HG03097 (cell line): ENCODE results near the gene GRXCR1.

Experiments
- ATAC-seq: cut with Tn5 transposase; IDR thresholded peaks from one replicate; pipeline ENCODE4 v1.9.1; 2021; ENCODE audit not compliant: unreplicated experiment, low FRiP score

Gene GRXCR1

DNA sequence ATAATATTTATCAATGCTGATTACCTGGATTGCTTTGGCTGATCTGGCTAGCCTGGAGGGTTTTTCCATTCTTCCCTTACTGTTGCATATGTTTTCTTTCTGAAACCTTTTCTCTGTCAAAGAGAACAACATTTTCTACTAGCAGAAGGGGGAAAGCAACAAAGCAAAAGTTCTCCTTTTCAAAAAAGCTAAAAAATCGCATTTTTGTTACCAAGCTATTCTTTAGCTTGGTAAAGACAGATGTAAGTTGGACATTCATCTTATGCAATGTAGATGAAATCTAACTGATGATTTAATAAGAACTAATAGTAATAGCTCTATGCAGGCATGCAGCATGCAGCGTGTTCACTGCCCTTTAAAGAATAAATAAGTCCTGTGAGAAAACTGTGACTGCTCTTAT, at the start of gene GRXCR1:
Gene GRXCR1, plus strand, starts transcription at position 301 of the 400 bp plus-strand sequence. CDS start 554 bp downstream, outside the sequence.
- ATAC-seq, result no peak

DNA sequence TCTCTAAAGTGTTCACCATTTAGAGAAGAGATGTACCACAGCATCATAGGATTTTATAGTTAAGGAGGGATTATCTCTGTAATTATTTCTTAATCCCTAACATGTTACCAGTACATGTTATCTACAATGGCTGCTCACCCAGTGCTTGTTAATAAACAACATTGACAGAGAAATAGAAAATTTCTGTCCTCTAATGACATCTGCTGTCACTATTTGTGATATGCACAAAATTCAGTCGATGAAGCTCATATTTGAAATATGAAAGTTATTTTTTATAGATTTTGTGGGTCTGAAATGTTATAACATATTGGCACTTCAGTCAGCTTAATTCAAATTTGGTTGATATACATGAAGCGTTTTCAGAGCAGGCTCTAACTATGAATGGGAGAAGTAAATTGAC, 48.8 kb upstream of the GRXCR1 start:
- ATAC-seq, result no peak

GRCh38 chr4:42844422-42845070, 48.0 kb upstream of the GRXCR1 start:
- no peak for ATAC-seq

DNA sequence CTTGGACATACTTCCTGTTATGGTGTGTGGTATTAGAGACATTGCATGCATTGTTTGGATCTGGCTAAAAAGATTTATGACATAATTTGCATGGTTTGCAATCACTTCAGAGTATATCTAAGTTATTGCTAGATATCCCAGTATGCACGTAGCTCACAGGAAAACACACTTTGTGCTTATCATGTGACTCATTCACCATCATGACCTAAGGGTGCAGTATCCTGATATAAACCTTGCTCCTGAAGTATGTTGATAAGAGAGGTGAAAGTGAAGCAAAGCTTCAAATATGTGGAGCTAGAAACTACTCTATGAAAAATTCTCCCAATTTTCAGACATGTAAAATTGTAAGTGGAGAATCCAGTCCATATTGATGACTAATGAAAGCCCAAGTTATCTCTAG, 46.9 kb upstream of the GRXCR1 start:
- ATAC-seq, result no peak

DNA sequence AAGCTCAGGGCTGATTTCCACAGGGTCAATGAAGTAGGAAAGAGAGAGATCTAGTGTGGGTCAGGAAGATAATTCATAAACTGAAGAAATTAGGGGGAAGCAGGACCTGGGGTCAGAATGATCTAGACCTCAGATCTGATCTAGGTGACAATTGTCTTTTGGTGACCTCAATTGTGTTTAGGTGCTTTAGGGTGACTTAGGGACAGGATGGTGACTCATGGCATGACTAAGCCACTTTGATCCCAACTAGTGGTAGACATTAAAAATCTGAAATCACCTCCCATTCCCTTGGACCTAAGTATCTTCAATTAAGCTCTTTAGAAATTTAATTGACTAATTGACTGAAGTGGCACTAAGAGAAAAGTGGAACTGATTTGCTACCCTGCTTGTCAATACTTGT, 36.7 kb upstream of the GRXCR1 start:
- no peak for ATAC-seq

GRCh38 chr4:42865572-42866189, 26.8 kb upstream of the GRXCR1 start:
- peak; percentile 75 for ATAC-seq

DNA sequence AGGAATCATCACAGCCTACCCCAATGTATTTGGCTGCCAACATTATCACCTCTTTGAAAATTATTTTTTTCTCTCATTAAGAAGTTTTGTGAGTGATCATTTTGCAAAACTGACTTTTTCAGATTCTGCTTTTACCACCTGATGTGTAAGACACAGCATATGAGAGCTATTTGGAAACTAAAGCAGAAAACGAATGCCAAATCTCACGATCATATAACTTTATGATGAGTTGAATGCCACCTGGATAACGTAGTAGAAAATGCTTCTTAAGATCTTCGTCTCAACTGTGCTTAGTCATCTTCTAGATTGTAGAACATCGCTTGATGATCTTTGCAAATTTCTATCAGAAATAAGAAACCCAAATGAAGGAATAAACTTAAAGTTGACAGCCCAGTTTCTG, 21.3 kb upstream of the GRXCR1 start:
- no peak for ATAC-seq

GRCh38 chr4:42871671-42872290, 20.7 kb upstream of the GRXCR1 start:
- no peak for ATAC-seq

- no peak for ATAC-seq
Observed at GRCh38 chr4:42878863-42879262, 13.7 kb upstream of the GRXCR1 start.

DNA sequence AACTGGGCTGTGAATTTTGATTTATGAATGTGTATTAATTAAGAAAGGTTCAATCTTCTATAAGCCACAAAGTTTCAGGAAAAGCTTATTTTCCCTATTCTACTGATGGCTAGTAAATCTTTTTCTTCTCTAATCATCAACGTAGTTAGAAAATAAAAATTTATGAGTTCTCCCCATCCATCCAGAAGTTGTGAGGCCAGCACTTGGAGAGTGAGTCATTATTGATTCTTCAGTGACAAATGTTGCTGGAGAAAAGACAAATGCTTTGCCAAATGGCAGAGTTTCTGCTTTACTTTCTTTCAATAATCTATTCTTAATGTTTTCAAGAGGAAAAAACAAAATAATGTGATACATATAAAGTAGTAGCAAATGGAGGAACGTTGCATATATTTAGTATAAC, 11.3 kb upstream of the GRXCR1 start:
- ATAC-seq, result no peak

GRCh38 chr4:42891644-42892043, 869 bp upstream of the GRXCR1 start:
- ATAC-seq, result no peak

DNA sequence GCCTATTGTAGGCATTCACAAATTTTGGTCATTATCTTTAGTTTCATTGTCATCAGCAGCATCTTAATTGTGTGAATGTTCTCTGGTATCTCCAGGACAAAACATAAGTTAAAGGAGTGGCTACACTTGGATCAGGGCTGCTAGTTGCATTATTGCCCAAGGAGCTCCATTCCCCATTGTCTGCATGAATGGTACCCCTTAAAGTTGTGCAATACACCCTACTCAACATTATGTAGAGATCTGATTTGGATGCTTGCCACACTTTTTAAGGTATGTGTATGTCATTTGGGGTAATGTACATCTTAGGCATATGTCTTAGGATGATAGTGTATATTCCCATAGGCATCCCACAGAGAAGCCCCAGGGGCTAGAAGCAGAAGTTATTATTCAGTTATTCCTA, 2.9 kb downstream of the GRXCR1 start:
- ATAC-seq, result no peak

GRCh38 chr4:42904986-42905385, 12.5 kb downstream of the GRXCR1 start:
- ATAC-seq, result no peak

- no peak for ATAC-seq
Observed at GRCh38 chr4:42905591-42905990, 13.1 kb downstream of the GRXCR1 start.

DNA sequence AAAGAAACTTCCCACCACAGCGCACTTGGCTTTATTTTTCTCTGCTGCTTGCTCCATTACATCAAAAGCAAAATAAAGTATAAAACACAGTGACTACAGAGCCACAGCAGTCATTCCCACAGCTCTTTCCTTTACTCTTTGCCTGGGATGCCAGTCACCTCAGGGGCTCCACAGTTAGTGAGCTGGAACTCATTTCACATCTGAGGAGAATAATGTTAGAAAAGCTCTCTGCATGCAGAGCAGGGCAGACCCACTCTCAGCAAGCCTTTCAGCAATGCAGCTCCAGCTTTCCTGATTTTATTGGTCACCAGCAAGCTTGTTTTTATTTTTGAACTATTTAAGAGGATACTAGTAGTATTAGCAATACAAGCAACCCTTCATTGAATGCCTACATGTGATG, 13.8 kb downstream of the GRXCR1 start:
- ATAC-seq, result no peak

DNA sequence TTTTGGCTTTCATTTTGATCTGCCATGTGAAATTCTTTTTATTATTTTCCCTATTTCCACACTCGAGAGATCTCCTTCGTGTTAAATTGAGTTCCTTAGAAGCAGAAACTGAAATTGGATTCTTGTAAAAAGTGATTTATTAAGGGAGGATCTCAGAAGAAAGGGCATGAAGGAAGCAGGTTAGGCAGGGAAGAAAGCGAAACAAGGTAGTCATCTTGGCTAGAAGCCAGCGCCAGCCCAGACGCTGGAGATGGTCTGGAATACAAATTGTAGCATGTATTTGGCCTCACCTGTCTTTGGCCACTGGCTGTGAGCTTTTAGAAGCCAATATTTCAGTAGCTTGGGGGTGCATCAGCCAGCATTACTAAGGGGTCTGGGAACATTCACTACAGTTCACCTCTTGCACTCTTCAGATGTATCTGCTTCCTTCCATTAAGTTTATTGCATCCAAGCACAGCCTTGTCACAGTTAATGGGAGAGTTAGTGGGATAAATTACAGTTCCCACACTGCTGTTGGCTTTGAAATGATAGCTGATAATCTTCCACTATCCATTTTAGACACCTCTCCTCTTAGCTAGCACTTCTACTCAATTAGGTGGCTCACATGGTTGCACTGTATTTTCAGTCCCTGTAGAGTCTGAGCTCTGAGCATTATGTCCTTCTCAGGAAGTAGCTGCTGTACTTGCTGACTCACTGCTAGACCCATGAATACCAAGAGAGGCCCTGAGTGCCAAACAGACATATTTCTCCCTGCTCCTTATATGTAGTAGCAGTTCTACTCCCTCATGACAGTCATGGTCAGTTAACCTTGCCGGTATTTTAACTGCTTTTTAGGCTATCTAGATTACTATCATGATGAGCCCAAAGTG, 14.6 kb downstream of the GRXCR1 start:
- no peak for ATAC-seq

GRCh38 chr4:42910459-42910858, 17.9 kb downstream of the GRXCR1 start:
- ATAC-seq, result no peak

DNA sequence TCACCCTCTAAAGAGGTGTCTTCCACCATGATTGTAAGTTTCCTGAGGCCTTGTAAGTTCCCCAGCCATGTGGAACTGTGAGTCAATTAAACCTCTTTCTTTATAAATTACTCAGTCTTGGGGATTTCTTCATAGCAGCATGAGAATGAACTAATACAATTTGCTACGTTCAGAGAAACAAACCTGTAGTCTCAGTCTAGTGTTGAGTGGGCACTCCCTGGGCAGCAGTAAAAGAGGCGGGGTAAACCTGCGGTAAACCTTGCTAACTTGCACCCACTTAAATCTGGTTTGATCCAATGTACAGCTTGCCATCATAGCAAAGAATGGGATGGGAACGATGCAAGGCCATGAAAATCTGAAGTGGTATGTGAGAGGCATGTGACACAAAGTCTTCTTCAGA, 22.4 kb downstream of the GRXCR1 start:
- no peak for ATAC-seq

GRCh38 chr4:42915484-42915883, 23.0 kb downstream of the GRXCR1 start:
- no peak for ATAC-seq

DNA sequence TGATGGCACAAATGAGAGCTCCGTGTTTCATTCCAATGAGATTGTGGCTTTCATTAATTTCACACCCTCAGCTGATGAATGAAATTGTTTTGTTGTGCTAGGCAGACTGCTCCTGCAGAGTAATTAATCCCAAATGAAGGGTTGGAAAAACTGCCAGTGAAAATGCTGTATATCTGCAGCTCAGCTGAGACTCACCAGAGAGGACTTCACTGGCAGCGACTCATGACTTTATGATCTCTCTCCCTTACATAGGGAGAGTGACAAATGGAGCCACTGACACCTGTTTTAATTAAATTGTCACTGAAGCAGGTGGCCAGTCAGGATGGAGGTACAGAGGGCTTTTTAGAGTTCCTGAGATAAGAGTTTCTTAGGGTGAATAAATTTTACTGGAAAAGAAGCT, 24.8 kb downstream of the GRXCR1 start:
- no peak for ATAC-seq

DNA sequence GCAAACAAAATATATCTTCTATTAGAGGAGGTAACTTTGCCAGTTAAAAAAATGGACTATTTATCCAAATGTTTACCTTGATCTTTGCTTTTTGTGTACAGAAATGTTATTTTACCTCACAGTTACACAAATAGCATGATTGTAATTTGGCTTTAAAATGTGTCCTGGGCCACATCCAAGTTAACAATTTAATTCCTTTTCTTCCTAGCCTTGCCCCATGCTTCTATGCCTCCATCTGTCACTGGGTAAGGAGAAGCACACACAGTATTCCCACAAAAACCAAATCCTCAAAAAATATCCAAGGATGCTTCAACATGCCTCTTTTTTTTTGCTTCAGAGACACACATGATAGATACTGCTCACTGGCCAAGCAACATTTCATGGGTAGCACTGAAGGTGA, 30.9 kb downstream of the GRXCR1 start:
- ATAC-seq, result no peak
